HG03571 (cell line): ENCODE data around the gene UNC79.

ENCODE experiments used
- ATAC-seq: cut with Tn5 transposase; IDR thresholded peaks from one replicate; pipeline ENCODE4 v1.9.1; 2021; ENCODE audit not compliant: unreplicated experiment

Gene UNC79

DNA sequence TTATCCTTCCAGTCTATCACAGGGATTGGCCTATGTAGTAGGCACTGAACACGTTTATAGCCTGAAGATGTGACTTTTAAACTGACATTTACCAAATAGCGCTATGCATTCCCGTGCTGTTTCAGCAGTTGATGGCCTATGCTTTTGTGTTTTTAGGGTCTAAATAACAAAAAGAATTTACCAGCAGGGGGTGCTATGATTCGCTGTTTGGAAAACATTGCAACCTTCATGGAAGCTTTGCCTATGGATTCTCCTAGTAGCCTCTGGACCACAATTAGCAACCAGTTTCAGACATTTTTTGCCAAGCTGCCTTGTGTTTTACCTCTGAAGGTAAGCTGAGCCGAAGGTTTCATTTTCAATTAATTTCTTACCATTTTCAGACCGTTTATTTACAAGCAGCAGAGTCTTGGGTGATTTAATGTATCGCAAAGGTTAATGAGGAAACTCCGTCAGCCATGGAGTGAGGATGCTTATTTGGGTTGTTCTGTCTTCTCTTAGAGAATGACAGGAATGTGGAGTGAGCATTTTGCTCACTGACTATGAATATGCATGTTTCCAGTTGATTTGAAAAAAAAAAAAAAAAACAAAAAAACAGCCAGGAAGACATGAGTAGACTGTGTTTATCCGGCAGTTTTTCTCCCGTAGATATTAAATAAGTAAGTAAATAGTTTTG lies 224.5 kb downstream of the UNC79 start:
- ATAC-seq = no peak

DNA sequence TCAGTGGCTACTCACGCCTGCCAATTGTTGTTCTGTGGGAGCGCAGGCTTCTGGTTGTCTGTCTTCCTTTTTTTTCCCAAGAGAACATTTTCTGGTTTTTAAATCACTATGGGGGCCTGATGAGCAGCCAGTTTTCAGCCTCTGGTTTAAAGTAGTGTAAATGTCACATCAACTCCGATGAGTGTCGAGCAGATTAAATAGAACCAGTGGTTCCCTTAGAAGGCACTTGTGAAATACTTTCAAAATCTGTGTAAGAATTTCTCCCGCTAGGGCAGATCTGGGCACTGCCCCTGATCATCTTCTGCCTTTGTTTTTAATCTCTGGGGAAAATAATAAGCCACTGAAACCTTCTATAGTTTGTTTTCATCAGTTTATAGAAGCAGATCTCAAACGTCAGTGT lies 227.1 kb downstream of the UNC79 start:
- ATAC-seq = no peak

DNA sequence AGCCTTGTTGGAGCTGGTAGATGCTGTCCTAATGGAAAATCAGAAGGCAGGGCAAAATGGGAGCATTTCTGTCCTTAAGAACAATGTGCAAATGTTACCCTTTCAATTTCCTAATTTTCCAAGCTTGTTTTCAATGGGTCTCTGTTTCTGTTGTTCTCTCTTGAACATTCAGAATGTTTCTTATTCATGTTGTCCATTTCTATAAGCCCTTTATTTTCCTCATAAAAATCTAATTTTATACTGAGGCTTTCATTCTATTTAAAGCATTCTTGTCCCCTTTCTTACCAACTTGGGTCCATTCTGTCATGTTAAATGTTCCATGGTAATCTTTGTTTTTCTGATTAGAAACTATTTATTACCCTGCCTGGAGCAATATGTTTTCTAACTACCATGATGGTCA lies 232.6 kb downstream of the UNC79 start:
- ATAC-seq = no peak

DNA sequence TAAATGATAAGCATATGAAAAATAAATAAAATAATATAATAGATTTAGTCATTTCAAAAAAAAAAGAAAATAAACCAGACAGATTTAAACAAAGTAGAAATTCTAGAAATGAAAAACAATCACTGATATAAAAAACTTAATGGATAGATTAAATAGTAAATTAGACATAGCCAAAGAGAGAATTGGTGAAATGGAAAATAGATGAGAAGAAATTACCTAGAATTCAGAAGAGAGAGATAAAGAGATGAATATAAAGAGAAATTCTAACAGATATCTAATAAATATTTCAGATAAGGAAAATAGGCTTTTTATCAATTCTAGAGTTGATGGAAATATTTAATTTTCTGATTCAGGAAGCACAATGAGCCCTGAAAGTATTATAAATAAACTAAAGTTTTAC lies 234.4 kb downstream of the UNC79 start:
- no peak for ATAC-seq

DNA sequence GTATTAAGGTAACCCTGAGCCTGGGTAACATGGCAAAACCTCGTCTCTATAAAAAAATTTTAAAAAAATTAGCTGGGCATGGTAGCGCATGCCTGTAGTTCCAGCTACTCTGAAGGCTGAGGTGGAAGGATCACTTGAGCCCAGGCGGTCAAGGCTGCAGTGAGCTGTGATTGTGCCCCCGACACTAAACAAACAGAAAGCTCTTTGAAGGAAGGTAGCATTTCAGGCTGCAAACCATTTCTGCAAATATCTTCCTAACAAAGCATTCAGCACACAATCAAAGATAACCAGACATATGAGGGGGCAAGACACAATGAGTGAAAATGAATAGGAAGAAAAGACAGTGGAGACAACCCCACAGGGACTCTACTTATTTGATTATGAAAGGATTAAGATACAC lies 238.9 kb downstream of the UNC79 start:
- ATAC-seq = no peak

DNA sequence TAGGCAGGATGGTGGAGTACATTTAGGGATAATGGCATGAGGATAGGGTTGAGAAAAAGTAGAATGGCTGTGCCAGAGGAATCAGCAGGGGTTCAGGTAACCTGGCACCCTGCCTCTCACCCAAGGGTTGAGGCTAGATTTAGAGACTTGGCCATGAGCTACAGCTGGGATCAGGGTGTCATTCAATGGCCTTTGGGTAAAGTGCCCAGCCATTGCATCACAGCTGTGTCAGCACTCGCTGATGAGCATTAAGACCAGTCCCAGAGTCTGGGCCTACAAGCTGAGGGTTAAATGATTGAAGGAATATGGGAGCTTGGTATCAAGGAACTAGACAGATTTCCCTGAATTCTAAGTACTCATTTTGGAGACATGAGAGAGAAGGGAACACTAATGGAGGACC lies 243.6 kb downstream of the UNC79 start:
- no peak for ATAC-seq

DNA sequence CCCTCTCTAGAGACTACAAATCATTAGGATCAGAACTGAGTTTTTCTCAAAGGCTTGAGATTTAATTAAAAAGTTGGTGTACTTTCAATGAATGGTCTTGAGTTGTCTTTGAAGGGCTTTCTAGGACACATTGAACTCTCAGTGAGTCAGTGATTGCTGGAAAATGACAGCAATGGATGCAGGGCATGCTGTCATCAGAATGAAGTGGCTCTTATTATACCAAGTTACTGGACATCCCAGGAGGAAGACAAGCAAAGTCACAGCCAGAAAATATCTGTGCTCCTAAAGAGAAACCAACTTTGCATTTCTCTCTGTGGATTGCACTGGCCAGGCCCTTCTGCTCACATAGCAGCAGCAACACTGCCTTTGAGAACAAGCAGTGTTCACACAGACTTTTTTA lies 244.9 kb downstream of the UNC79 start:
- ATAC-seq = no peak

DNA sequence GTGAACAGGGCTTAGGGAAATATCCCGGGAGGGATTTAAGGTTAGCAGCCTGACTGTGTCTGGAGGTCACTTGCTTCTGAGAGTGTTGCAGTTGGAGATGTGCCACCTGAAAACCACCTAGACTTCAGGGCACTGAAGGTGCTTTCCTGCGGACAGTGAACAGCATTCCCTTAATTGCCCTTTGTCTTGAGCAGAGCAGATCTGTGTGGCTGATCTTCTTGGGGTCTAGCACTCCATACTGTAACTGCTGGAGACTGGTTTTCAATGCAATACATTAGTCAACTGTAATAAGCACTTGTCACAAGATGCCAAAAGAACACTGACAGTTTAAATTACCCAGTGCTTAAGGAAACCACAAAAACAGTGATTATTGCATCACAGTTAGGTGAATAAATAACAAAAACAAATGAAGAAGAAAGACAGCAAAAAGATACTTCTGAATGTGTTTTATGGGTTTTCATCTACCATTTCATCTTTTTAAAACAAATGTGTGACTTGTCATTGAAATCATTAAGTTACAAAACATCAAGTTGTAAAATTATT lies 245.7 kb downstream of the UNC79 start:
- no peak for ATAC-seq

DNA sequence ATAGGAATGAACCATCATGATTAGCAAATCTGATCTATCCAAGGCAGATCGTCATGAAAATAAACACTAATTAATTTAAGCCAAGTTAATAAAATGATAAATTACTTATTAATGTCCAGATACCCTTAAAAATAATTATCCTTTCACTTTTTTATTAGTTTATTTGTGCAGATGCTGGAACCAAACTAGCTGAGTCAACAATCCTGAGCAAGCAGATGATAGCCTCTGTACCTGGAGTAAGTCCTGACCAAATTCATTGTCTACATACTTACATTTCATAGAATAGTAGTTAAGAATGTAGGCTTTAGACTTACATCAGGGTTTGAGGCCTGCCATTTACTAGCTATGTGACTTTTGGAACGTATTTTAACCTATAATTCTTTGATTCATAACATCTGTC lies 251.7 kb downstream of the UNC79 start:
- ATAC-seq = no peak

DNA sequence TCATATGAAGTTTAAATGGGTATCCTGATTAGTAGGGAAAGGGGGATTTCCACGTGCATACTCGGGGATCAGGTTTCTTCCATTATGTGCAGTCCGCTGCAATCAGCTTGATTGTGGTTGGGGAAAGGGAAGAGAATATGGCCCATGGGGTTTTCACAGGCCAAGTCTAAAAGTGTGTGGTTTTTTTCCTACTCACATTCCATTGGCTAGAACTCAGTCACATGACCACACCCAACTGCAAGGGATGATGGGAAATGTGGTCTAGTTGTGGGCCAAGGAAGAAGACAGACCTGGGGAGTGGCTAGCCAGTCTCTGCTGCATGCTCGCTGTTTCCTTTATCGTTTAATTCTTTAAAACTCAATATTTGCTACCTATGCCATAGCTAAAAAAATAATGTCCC lies 252.5 kb downstream of the UNC79 start:
- ATAC-seq = no peak

DNA sequence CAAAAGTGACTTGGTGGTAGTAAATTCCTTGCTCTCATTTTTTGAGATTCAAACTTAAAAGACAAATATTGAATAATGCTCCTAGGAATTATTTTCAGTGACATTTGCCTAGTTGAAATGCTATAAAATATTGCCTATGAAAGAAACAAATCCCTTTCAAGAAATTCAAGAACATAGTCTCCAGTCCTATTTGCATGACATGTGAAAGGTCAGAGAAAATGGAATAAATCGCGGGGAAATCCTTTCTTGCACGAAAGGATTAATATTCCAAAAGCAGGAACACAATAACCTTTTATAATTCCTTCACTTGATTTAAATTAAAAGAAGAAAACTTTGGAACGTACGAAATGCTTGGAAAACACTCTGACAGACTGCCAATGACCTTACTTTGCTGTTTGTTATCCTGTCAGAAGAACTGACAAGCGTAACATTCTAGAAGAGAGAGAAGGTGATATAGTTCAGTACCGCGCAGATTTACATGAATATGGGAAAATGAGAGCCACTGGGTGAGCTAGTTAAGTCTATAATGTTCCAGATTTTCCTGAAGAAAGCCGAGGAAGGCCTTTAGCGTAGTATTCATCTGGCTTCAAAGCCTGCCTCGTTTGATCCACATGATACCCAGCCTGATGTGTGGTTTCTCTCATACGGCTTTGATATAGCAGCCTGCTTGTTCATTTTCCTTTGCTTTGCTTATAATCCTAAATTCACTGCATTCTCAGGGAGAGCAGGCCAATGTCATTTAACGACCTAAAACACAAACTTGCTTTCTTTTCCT lies 254.6 kb downstream of the UNC79 start:
- no peak for ATAC-seq

DNA sequence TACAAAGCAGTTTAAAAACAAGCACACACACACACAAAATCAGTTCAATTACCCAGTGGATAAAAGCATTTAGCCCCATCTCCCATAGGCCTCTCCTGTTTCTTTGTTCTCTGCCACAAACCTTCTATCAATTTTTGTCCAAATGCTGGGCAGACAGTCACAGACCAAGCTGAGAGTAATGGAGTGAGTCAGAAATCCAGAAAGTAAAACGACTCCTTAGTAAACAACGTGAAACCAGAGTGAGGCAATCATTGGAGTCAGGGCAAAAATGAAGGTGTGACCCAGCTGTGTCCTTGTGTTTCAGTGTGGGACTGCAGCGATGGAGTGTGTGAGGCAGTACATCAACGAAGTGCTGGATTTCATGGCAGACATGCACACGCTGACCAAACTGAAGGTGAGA lies 255.5 kb downstream of the UNC79 start:
- ATAC-seq = no peak

DNA sequence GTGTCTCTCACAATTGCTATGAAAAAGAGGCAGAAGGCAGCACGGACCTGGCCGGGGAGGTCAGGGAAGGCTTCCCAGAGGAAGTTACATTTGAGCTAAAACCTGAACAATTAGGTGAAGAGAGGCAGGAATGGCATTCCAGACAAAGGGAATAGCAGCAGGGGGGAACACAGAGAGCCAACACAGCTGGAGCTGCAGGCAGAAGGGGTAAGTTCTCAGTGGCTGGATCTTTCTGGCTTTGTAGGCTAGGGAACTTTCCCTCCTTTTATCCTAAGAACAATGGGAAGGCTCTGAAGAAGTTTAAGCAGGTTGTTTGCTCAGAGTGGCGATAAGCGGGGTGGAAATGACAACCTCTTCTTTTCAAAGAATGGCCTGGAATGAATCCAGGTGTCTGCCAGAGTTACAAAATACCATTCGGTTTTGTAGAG lies 257.5 kb downstream of the UNC79 start:
- no peak for ATAC-seq

DNA sequence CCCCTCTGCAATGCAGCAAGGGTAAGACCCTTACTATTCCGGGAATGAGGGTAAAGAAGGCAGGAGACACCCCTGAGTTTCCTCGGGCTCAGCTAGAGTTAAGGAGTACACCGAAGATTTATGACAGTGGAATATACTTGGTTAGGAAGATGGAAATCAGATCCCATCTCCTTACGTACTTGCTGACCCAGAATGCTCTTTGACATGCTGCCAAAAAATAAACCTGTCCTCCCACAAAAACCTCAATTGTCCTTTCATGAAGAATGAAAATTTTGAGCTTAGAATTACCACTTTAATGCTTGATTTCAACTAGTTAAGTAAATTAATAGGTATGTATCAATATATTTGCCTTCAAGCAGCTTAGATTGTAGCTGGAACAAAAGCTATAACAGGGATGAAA lies 258.1 kb downstream of the UNC79 start:
- no peak for ATAC-seq

DNA sequence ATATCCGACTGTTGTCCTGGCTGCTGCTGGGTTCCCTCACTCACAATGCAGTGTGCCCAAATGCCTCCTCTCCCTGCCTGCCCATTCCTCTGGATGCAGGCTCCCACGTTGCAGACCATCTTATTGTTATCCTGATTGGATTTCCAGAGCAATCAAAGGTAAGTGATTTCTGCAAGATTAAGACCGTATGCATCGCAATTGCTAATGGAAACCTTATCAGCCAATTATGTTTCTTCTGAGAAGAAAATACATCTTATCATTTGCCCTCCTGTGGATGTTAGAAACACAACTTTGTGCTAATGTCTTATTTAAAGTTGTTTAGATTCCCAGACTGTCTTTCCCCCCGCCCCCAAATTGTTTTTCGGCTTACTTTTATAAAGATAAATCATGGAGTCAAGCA lies 259.4 kb downstream of the UNC79 start:
- ATAC-seq = no peak

DNA sequence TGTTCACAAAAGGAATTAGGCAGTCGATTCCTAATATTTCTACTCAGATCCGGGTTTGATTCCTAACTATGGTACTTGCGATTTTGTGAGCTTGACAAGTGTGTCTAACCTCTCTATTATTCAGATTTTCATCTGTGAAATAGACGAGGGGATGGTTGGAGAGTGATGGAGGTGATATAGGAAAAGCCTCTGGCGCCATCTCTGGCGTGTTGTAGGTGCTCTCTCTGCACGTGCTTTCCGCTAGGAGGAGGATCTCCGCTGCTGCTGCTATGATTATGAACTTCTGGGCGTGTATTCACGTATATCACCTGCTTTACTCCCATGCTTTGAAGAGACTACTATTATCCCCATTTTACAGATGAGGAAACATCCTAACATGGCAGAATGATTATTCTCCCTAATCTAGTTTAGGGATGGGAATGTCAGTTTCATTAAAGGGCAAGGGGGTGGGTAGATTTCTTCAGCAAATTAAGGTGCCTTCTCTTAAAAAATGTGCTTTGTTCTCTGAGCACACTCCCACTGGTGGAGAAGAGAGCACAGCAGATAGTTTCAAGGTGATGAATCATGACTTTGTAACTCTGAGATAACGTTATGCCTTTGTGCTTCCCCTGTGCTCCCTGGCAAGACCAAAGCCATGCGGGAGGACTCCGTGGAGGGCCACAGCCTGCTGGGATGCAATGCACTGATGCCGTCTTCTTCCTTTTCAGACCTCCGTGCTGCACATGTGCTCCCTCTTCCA lies 260.5 kb downstream of the UNC79 start:
- ATAC-seq = no peak

DNA sequence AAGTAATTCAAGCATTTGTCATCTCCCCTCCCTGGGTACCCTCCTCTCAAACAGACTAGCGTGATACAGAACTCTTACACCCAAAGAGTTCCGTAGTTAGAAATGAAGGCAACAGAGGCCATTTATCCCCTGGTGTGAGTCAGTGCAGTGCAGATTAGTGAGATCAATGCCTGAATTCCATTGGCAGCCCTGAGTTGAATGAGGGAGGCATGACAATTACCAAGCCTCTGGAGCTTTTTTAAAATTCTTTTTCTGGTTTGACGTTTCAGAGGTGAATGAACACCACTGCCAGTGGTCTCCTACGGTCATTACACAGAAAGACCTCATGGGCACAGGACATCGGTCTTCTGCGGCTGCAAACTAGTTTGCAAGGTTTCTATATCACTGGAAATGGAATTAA lies 263.2 kb downstream of the UNC79 start:
- no peak for ATAC-seq

DNA sequence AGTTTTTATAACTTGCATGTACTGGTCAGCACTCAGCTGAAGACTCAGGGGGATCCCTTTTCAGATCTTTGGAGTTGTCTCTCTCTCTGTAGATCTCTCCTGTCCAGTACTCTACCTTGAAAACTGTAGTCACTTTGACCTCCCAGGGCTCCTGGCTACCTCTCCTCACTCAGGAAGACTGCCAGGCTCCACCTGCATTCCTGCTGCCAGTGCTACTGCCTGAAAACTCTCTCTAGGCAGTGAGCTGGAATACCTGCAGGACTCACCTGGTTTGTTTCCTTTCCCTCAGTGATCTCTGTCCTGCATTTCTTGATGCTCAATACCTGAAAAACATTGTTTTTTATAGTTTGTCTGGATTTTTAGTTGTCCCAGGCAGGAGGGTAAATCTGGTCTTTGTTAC lies 270.2 kb downstream of the UNC79 start:
- no peak for ATAC-seq

DNA sequence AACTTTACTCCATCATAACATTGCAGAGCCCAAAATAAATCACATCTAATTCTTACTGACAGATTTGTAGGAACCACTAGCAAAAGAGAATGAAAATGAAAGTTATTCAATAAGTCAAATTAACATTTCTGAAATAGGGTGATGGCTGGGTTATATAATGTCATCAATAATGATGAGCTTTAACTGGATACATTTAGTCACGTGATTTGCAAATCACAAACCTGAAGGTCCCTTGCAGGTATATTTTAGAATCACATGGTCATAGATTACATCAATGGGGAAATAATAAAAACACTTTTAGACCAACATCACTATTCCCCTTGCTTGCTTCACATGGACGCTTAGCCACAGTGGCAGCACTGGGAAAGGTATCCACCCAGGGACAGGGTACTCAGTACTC lies 270.8 kb downstream of the UNC79 start:
- no peak for ATAC-seq

DNA sequence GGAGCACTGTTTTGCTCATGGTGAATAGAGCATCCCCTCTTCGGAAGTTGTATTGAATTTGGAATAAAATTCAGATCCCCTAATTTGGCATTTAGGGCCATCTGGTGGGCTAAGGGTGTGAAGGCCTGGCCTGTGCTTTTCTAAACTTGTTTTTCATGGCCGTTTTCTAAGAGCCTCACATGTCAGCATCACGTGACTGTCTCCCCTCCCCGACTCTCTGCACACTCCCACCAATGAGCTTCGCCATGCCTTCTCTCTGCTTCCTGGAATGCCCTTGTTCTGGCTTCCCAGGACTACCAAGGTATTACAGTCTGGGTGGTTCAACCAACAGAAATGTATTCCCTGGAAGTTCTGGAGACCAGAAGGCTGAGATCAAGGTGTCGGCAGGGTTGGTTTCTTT lies 272.2 kb downstream of the UNC79 start:
- ATAC-seq = no peak

DNA sequence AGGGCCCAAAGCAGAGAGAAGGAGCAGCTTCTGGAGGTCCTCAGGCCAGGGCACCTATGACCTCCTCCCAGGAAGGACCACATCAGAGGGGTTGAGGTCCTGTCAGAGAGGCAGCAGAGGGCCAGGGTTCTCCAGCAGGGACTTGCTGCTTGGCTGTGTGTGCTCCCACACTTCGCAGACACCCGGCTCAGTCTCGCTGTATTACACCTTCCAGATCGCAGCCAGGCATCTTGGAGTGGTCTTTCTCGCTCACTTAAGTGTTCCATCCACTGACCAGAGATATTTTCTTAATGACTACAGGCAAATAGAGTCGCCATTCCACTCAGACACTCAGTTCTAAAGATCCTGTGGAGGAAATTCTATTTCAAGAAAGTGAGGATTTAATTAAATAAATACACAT lies 273.2 kb downstream of the UNC79 start:
- no peak for ATAC-seq
